ENCODE measurements around the gene NEO1. TPM values are rescaled to one million over a fixed set of nuclear protein-coding genes. Genes with fewer than 3 reads are reported as not detected.

The NEO1 gene
- polyA plus RNA-seq, 1 of the 3 experiments (the other 2 are of a cell fraction) = 13.1 TPM

DNA sequence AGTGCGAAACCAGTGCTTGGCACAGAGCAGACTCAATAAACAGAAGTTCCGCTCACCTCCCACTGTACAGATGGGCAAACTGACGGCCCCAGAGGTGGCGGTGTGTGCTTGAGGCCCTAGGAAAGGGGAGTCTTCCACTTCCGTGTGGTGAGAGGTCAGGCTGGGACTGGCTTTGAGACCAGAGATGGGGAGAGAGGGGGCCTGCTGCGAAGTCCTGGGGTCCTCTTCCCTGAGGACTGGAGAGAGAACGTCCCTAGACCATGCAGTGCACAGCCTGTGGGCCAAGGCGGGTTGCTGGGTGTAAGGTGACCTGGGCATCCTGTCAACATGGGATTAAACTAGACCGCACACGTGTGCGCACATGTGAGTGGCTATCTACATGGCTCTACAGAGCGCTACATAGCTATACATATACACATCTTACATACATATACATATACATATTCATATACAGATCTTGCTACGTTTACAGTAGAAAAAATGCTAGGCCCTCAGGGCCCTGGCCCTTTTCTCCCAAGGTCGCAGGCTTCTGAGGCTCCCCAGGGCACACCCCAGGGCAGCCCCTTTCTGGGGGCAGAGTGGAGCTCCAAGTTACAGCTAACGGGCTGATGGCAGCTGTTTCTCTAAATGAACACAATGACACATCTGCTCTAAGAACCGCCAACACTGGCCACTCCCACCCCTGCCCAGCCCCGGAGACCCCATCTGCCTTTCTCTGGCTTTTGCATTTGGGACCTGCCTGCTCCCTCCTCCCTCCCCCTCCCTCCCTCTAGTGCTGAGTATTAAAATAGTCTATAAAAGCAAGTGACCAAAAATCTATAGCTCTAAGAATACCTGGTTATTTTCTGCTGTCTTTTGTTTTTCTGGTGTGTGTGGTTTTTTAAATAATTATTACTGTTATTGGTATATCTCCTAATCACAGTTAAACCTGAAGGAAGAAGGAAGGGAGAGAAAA is 269.5 kb downstream of the NEO1 start:
- Histone ChIP-seq H3K4me3 (ENCODE audit: low read depth in 2 of 2, low read length in 1 of 2) (no peak overlapping the region), H2AFZ (ENCODE audit: low read depth) (no peak overlapping the region), H4K20me1 (ENCODE audit: insufficient read depth) (no peaks in the 10 kb centered on the region), H3K9ac (no peak overlapping the region), H3K27me3 (ENCODE audit: insufficient read depth) (no peaks in the 10 kb centered on the region), H3K27ac (ENCODE audit: low read depth in 2 of 2, low read length in 1 of 2) (no peak overlapping the region), H3K36me3 (replicated peaks in 1 of 2; ENCODE audit: control insufficient read depth in 1 of 2, insufficient read depth in 2 of 2, low read length in 1 of 2) (no peaks in the 10 kb centered on the region), H3K4me2 (no peak overlapping the region), H3F3A (replicated peaks; ENCODE audit: insufficient read depth) (no peaks in the 10 kb centered on the region), H3K9me3 (no peaks in the 10 kb centered on the region), H3K4me1 (ENCODE audit: control insufficient read depth in 1 of 2, insufficient read depth in 2 of 2, low read depth in 1 of 2, low read length in 1 of 2) (peaks cover 0 to 2% of the 10 kb centered on the region in 2 experiments; a peak in 1 of 4 replicates), H3K9me2 (no peaks in the 10 kb centered on the region), H3K79me2 (ENCODE audit: insufficient read depth) (no peaks in the 10 kb centered on the region)
- WGBS (ENCODE audit: low lambda C conversion rate) = 74% methylated on average over 16 of the region's 17 CpGs
- TF ChIP-seq, protein P1, sequence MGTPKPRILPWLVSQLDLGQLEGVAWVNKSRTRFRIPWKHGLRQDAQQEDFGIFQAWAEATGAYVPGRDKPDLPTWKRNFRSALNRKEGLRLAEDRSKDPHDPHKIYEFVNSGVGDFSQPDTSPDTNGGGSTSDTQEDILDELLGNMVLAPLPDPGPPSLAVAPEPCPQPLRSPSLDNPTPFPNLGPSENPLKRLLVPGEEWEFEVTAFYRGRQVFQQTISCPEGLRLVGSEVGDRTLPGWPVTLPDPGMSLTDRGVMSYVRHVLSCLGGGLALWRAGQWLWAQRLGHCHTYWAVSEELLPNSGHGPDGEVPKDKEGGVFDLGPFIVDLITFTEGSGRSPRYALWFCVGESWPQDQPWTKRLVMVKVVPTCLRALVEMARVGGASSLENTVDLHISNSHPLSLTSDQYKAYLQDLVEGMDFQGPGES (IDR thresholded peaks at IDR 0.05; ENCODE audit: low read depth, low read length) = no peak
- no peak for TF ChIP-seq RFX5 (IDR thresholded peaks at IDR 0.05; ENCODE audit: low read length)
- TF ChIP-seq JUND (IDR thresholded peaks at IDR 0.05) = no peak
- TF ChIP-seq GABPA (IDR thresholded peaks at IDR 0.05; ENCODE audit: low read depth) = no peak
- TF ChIP-seq FOSL2 (IDR thresholded peaks at IDR 0.05; ENCODE audit: borderline replicate concordance, low read depth) = no peak
- no peak for TF ChIP-seq EZH2phosphoT487 (IDR thresholded peaks at IDR 0.05; ENCODE audit: borderline replicate concordance, low read depth)
- TF ChIP-seq YY1 (IDR thresholded peaks at IDR 0.05; ENCODE audit: low read depth) = no peak
- TF ChIP-seq, protein P2, sequence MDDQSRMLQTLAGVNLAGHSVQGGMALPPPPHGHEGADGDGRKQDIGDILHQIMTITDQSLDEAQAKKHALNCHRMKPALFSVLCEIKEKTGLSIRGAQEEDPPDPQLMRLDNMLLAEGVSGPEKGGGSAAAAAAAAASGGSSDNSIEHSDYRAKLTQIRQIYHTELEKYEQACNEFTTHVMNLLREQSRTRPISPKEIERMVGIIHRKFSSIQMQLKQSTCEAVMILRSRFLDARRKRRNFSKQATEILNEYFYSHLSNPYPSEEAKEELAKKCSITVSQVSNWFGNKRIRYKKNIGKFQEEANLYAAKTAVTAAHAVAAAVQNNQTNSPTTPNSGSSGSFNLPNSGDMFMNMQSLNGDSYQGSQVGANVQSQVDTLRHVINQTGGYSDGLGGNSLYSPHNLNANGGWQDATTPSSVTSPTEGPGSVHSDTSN (IDR thresholded peaks at IDR 0.05) = no peak
- TF ChIP-seq, protein P3, sequence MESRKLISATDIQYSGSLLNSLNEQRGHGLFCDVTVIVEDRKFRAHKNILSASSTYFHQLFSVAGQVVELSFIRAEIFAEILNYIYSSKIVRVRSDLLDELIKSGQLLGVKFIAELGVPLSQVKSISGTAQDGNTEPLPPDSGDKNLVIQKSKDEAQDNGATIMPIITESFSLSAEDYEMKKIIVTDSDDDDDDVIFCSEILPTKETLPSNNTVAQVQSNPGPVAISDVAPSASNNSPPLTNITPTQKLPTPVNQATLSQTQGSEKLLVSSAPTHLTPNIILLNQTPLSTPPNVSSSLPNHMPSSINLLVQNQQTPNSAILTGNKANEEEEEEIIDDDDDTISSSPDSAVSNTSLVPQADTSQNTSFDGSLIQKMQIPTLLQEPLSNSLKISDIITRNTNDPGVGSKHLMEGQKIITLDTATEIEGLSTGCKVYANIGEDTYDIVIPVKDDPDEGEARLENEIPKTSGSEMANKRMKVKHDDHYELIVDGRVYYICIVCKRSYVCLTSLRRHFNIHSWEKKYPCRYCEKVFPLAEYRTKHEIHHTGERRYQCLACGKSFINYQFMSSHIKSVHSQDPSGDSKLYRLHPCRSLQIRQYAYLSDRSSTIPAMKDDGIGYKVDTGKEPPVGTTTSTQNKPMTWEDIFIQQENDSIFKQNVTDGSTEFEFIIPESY (IDR thresholded peaks at IDR 0.05; ENCODE audit: borderline replicate concordance, low read depth) = no peak
- TF ChIP-seq RAD21 (IDR thresholded peaks at IDR 0.05; ENCODE audit: low read length) = no peak
- TF ChIP-seq, protein P4, sequence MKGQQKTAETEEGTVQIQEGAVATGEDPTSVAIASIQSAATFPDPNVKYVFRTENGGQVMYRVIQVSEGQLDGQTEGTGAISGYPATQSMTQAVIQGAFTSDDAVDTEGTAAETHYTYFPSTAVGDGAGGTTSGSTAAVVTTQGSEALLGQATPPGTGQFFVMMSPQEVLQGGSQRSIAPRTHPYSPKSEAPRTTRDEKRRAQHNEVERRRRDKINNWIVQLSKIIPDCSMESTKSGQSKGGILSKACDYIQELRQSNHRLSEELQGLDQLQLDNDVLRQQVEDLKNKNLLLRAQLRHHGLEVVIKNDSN (IDR thresholded peaks at IDR 0.05; ENCODE audit: borderline replicate concordance, low read depth) = no peak
- TF ChIP-seq, protein P5, sequence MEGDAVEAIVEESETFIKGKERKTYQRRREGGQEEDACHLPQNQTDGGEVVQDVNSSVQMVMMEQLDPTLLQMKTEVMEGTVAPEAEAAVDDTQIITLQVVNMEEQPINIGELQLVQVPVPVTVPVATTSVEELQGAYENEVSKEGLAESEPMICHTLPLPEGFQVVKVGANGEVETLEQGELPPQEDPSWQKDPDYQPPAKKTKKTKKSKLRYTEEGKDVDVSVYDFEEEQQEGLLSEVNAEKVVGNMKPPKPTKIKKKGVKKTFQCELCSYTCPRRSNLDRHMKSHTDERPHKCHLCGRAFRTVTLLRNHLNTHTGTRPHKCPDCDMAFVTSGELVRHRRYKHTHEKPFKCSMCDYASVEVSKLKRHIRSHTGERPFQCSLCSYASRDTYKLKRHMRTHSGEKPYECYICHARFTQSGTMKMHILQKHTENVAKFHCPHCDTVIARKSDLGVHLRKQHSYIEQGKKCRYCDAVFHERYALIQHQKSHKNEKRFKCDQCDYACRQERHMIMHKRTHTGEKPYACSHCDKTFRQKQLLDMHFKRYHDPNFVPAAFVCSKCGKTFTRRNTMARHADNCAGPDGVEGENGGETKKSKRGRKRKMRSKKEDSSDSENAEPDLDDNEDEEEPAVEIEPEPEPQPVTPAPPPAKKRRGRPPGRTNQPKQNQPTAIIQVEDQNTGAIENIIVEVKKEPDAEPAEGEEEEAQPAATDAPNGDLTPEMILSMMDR (IDR thresholded peaks at IDR 0.05) = no peak
- no peak for TF ChIP-seq CHD2 (IDR thresholded peaks at IDR 0.05; ENCODE audit: low read length, partially characterized antibody)
- TF ChIP-seq, protein P6, sequence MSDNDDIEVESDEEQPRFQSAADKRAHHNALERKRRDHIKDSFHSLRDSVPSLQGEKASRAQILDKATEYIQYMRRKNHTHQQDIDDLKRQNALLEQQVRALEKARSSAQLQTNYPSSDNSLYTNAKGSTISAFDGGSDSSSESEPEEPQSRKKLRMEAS (IDR thresholded peaks at IDR 0.05; ENCODE audit: low read depth) = no peak
- DNase-seq = no peak
- ChIA-PET CTCF (interaction anchor here (3.3 kb wide), 1 partner anchor 16 kb away, joined by 13 read pairs; no protein-coding TSS in a partner anchor), POLR2A (no interaction called here)
